ENCODE results near the gene CALHM1.

Gene CALHM1

DNA sequence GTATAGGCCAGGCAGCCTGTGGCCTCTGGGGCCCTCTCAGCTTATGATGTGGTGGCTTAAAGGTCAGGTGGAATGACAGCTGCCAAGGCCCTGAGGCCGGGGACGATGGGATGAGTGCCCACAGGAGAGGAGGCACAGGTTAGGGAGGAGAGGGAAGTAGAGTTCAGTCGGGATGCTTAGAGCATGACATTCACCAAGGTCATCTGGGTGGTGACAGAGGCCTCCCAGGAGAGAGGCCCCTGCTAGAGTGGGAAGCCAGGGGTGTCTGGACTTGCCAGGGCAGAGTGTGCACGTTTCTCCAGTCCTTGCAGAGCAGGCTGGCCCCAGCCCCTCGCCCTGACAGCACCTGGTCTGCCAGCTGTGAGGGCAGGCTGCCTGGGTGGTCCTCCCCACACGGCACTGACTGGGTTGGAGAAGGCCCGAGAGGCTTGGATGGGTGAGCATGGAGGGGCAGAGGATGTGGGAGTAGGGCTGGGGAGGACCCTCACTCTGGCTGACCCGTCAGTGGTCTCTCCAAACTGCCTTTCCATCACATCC lies 1.5 kb downstream of the CALHM1 start:
- Histone ChIP-seq H3K27ac (ENCODE audit: low read length) (no peak overlapping the region), H3K9ac (ENCODE audit: low read depth, low read length) (no peak overlapping the region), H4K20me1 (ENCODE audit: insufficient read depth, low read length) (no peaks in the 10 kb centered on the region; the same call in 1 of the 2 replicates), H3K79me2 (ENCODE audit: insufficient read depth, low read length) (no peaks in the 10 kb centered on the region), H3K9me3 (ENCODE audit: insufficient read depth, low read length, severe bottlenecking) (no peaks in the 10 kb centered on the region), H3K36me3 (ENCODE audit: insufficient read depth, low read length) (no peaks in the 10 kb centered on the region), H3K27me3 (ENCODE audit: insufficient read depth, low read length, poor library complexity) (no peaks in the 10 kb centered on the region), H2AFZ (ENCODE audit: low read depth, low read length) (no peak overlapping the region), H3K4me2 (ENCODE audit: insufficient read depth, low read length) (no peak overlapping the region), H3K4me3 (ENCODE audit: low read depth in 1 of 2, low read length in 2 of 2) (no peak overlapping the region), H3K4me1 (ENCODE audit: insufficient read depth, low read length) (peaks cover 9% of the 10 kb centered on the region)
- ATAC-seq (ENCODE audit: insufficient read depth, low read depth) (no peak), DNase-seq (no peak)
- TF ChIP-seq, protein P1, sequence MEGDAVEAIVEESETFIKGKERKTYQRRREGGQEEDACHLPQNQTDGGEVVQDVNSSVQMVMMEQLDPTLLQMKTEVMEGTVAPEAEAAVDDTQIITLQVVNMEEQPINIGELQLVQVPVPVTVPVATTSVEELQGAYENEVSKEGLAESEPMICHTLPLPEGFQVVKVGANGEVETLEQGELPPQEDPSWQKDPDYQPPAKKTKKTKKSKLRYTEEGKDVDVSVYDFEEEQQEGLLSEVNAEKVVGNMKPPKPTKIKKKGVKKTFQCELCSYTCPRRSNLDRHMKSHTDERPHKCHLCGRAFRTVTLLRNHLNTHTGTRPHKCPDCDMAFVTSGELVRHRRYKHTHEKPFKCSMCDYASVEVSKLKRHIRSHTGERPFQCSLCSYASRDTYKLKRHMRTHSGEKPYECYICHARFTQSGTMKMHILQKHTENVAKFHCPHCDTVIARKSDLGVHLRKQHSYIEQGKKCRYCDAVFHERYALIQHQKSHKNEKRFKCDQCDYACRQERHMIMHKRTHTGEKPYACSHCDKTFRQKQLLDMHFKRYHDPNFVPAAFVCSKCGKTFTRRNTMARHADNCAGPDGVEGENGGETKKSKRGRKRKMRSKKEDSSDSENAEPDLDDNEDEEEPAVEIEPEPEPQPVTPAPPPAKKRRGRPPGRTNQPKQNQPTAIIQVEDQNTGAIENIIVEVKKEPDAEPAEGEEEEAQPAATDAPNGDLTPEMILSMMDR (IDR thresholded peaks at IDR 0.05; ENCODE audit: borderline replicate concordance, extremely low read depth, low read length, poor library complexity, severe bottlenecking), result no peak
- TF ChIP-seq EZH2 (IDR thresholded peaks at IDR 0.05; ENCODE audit: borderline replicate concordance, low read depth, low read length, severe bottlenecking), result no peak

DNA sequence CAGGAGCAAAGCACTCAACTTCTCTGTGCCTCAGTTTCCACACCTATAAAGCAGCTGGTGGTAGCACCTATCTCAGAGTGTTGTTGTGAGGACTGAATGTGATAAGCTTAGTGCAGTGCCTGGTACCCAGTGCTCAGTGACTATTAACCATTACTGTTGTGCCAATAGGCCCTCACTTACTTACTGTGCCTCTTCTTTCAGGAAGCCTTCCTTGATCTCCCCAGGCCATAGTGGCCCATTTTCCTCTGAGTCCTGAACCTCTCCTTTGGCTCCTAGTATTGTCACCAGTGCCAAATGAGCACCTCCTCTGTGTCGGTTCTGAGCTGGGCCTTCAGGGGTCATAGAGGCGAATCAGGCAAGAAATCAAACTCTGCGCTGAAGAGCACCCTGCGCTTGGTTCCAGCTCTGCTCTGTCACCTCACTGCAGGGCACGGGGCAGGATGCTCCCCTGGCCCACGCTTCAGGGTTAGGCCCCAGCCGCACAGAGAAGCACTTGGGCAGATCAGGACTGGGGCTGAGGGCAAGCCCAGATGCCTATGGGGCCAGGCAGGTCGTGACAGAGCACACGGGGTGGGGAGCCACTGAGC lies 2.5 kb downstream of the CALHM1 start:
- H2AFZ ChIP-seq (ENCODE audit: low read depth, low read length), result no peak overlapping the region
- no peak overlapping the region for H3K27ac ChIP-seq (ENCODE audit: low read length)
- H3K79me2 ChIP-seq (ENCODE audit: insufficient read depth, low read length), result peaks cover 6% of the 10 kb centered on the region; the same call in 1 of the 2 replicates
- H3K4me3 ChIP-seq (ENCODE audit: low read depth in 1 of 2, low read length in 2 of 2), result no peak overlapping the region
- no peaks in the 10 kb centered on the region for H3K9me3 ChIP-seq (ENCODE audit: insufficient read depth, low read length, severe bottlenecking)
- TF ChIP-seq, protein P1 (IDR thresholded peaks at IDR 0.05; ENCODE audit: borderline replicate concordance, extremely low read depth, low read length, poor library complexity, severe bottlenecking), result no peak
- TF ChIP-seq EZH2 (IDR thresholded peaks at IDR 0.05; ENCODE audit: borderline replicate concordance, low read depth, low read length, severe bottlenecking), result no peak
- H3K36me3 ChIP-seq (ENCODE audit: insufficient read depth, low read length), result no peaks in the 10 kb centered on the region
- no peak overlapping the region for H3K4me2 ChIP-seq (ENCODE audit: insufficient read depth, low read length)
- H3K27me3 ChIP-seq (ENCODE audit: insufficient read depth, low read length, poor library complexity), result no peaks in the 10 kb centered on the region
- no peak for DNase-seq
- peaks cover 17% of the 10 kb centered on the region for H3K4me1 ChIP-seq (ENCODE audit: insufficient read depth, low read length)
- no peak for ATAC-seq (ENCODE audit: insufficient read depth, low read depth)
- H4K20me1 ChIP-seq (ENCODE audit: insufficient read depth, low read length), result no peaks in the 10 kb centered on the region; the same call in 1 of the 2 replicates
- no peak overlapping the region for H3K9ac ChIP-seq (ENCODE audit: low read depth, low read length)

DNA sequence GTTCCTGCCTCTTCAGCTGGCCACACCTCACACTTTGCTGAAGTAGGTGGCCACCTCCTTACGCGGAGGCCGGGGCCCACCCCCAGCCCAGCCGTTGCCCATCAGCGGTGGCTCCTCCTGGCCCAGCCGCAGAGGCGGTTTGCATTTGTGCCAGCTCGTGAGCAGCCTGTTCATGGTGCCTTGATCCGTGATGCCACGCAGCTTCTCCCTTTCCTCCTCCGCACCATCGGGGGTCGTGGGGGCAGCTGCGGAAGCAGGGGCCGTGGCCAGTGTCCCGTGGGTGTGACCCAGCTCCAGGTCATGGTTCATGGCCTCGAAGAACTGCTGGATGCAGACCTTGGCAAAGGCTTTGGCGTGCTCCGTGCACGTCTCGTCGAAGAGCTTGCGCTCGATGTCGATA lies 3.5 kb downstream of the CALHM1 start:
- H3K9ac ChIP-seq (ENCODE audit: low read depth, low read length), result no peak overlapping the region
- no peak for ATAC-seq (ENCODE audit: insufficient read depth, low read depth)
- peaks cover 7% of the 10 kb centered on the region; the same call in 1 of the 2 replicates for H3K79me2 ChIP-seq (ENCODE audit: insufficient read depth, low read length)
- H3K4me3 ChIP-seq (ENCODE audit: low read depth in 1 of 2, low read length in 2 of 2), result no peak overlapping the region
- no peak for DNase-seq
- no peak overlapping the region for H3K4me2 ChIP-seq (ENCODE audit: insufficient read depth, low read length)
- peaks cover 27% of the 10 kb centered on the region for H3K4me1 ChIP-seq (ENCODE audit: insufficient read depth, low read length)
- H3K36me3 ChIP-seq (ENCODE audit: insufficient read depth, low read length), result peaks cover 2% of the 10 kb centered on the region; the same call in 1 of the 2 replicates
- no peaks in the 10 kb centered on the region; the same call in 1 of the 2 replicates for H4K20me1 ChIP-seq (ENCODE audit: insufficient read depth, low read length)
- H3K27me3 ChIP-seq (ENCODE audit: insufficient read depth, low read length, poor library complexity), result no peaks in the 10 kb centered on the region
- H3K9me3 ChIP-seq (ENCODE audit: insufficient read depth, low read length, severe bottlenecking), result no peaks in the 10 kb centered on the region
- TF ChIP-seq, protein P1 (IDR thresholded peaks at IDR 0.05; ENCODE audit: borderline replicate concordance, extremely low read depth, low read length, poor library complexity, severe bottlenecking), result no peak
- TF ChIP-seq EZH2 (IDR thresholded peaks at IDR 0.05; ENCODE audit: borderline replicate concordance, low read depth, low read length, severe bottlenecking), result no peak
- H3K27ac ChIP-seq (ENCODE audit: low read length), result no peak overlapping the region
- no peak overlapping the region for H2AFZ ChIP-seq (ENCODE audit: low read depth, low read length)

Data from DND-41 (cell line).